Measurements from ENCODE around the gene UQCRFS1. TPM values are rescaled to one million over a fixed set of nuclear protein-coding genes. Genes with fewer than 3 reads are reported as not detected.

Gene UQCRFS1
- total and polyA plus RNA-seq, 12 donors, result 13.0 to 131 (median 54.4) TPM

- WGBS, 4 donors, result 36 to 87% (median 47%) methylated on average over 6 of the region's 6 CpGs
- Histone ChIP-seq H3K9me3 (replicated peaks in 1 of 3) (no peaks in the 10 kb centered on the region), H3K4me3 (no peak overlapping the region), H3K27ac (no peak overlapping the region), H3K36me3 (replicated peaks in 1 of 2) (no peaks in the 10 kb centered on the region), H3K4me1 (replicated peaks in 1 of 2) (no peaks in the 10 kb centered on the region), H3K27me3 (no peaks in the 10 kb centered on the region)
- intact Hi-C loops (cut with DNase I), result loop anchor here in 1 of 2 donors (10.0 kb wide), 2 partner anchors 245 to 365 kb away; no protein-coding TSS in a partner anchor
- TF ChIP-seq POLR2A (IDR thresholded peaks at IDR 0.05) (no peak), CTCF (IDR thresholded peaks at IDR 0.05) (no peak)
- no peak for DNase-seq
Measured at GRCh38 chr19:29259867-29260281, 46.9 kb upstream of the UQCRFS1 start.

GRCh38 chr19:29259153-29259552 is 46.2 kb upstream of the UQCRFS1 start:
- Histone ChIP-seq H3K4me3 (no peak overlapping the region), H3K4me1 (replicated peaks in 1 of 2) (no peaks in the 10 kb centered on the region), H3K36me3 (replicated peaks in 1 of 2) (no peaks in the 10 kb centered on the region), H3K27ac (no peak overlapping the region), H3K9me3 (replicated peaks in 1 of 3) (no peaks in the 10 kb centered on the region), H3K27me3 (no peaks in the 10 kb centered on the region)
- DNase-seq, result no peak
- intact Hi-C loops (cut with DNase I), result no loop called here
- 50 to 73% (median 69%) methylated on average over 3 of the region's 3 CpGs for WGBS, 4 donors
- TF ChIP-seq POLR2A (IDR thresholded peaks at IDR 0.05), result no peak
- no peak for TF ChIP-seq CTCF (IDR thresholded peaks at IDR 0.05)

DNA sequence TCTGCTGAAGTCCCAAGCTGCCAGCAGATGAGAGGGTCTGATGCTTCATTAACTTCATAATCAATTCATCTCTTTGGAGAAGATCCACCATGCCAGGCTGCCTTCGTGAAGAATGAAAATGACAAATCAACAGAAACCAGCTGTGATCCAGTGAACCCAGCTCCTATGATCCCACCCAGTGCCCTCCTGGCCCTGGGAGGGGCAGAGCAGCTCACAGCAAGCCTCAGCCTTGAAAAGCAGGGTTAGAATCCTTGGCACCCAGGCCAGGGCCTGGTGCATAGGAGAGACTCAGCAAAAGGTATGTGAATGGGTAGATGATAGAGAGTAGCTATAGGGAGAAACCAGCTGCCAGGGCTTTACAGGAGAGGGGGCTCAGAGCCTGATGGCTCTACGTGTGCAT is 43.6 kb upstream of the UQCRFS1 start:
- no peaks in the 10 kb centered on the region for H3K36me3 ChIP-seq (replicated peaks in 1 of 2)
- no peaks in the 10 kb centered on the region for H3K9me3 ChIP-seq (replicated peaks in 1 of 3)
- no peak for DNase-seq
- H3K27ac ChIP-seq, result no peak overlapping the region
- WGBS, 4 donors, result 48 to 73% (median 54%) methylated on average over 2 of the region's 2 CpGs
- intact Hi-C loops (cut with DNase I), result no loop called here
- no peaks in the 10 kb centered on the region for H3K4me1 ChIP-seq (replicated peaks in 1 of 2)
- no peak overlapping the region for H3K4me3 ChIP-seq
- no peak for TF ChIP-seq POLR2A (IDR thresholded peaks at IDR 0.05)
- no peak for TF ChIP-seq CTCF (IDR thresholded peaks at IDR 0.05)
- no peaks in the 10 kb centered on the region for H3K27me3 ChIP-seq

GRCh38 chr19:29255912-29256311 is 43.0 kb upstream of the UQCRFS1 start:
- Histone ChIP-seq H3K27ac (no peak overlapping the region), H3K4me3 (no peak overlapping the region), H3K9me3 (replicated peaks in 1 of 3) (no peaks in the 10 kb centered on the region), H3K36me3 (replicated peaks in 1 of 2) (no peaks in the 10 kb centered on the region), H3K4me1 (replicated peaks in 1 of 2) (no peaks in the 10 kb centered on the region), H3K27me3 (no peaks in the 10 kb centered on the region)
- intact Hi-C loops (cut with DNase I), result no loop called here
- TF ChIP-seq CTCF (IDR thresholded peaks at IDR 0.05), result no peak
- TF ChIP-seq POLR2A (IDR thresholded peaks at IDR 0.05), result no peak
- peak in 1 of 7 donors; percentile 20 for DNase-seq
- WGBS, 4 donors, result 86 to 92% (median 90%) methylated on average over 8 of the region's 8 CpGs
